Measurements from ENCODE around the gene FOXL1. TPM values are rescaled to one million over a fixed set of nuclear protein-coding genes. Genes with fewer than 3 reads are reported as not detected.
A peak's percentile ranks its signal among the peaks of the same experiment; 100 is the strongest.

FOXL1 gene
- total RNA-seq, 1 experiment from 2014 or later = 7.5 TPM

DNA sequence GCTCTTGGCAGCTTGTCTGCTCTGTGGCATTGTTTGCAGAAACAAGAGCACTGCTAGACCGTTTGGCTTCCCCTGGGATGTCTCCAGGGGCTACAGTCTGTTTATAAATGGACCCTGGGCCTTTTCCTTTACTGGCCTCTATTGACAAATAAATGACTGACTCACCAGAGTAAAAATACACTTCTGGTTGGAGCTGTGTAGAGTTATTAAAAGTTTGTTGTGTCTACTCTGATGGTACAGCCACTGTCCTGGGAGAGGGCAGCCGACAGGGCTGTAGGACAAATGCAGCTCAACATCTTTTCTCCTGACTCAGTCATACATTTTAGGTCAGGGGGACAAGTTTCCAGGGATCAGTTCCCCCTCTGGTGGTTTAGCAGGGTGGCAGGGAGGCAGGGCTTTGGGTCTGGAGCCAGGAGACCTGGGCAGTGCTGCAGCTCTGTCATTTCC lies 30.0 kb downstream of the FOXL1 start:
- H3K4me2 ChIP-seq (ENCODE audit: low read length) = no peak overlapping the region
- H2AFZ ChIP-seq (ENCODE audit: low read depth, low read length, poor library complexity, severe bottlenecking) = no peak overlapping the region
- intact Hi-C loops (cut with micrococcal nuclease) = no loop called here
- ATAC-seq (no peak; the same call in 1 of the 2 replicates), DNase-seq (ENCODE audit: low read depth, low spot score) (no peak)
- no peak overlapping the region for H3K27ac ChIP-seq (ENCODE audit: low read depth, low read length)
- POLR2A ChIA-PET = no interaction called here
- H3K36me3 ChIP-seq (ENCODE audit: control insufficient read depth in 1 of 2, insufficient read depth in 2 of 2, low read length in 2 of 2) = no peaks in the 10 kb centered on the region
- H3K9ac ChIP-seq (ENCODE audit: low read length) = no peak overlapping the region
- CTCF ChIA-PET = no interaction called here
- RAD21 ChIA-PET (ENCODE audit: low non-redundant PET in 1 of 2, low total read pairs in 2 of 2, uncharacterized antibody in 2 of 2, unreplicated experiment in 2 of 2) = no interaction called here
- no TSS peak for BruUV-seq (replicated peaks)
- TF ChIP-seq, protein P1, sequence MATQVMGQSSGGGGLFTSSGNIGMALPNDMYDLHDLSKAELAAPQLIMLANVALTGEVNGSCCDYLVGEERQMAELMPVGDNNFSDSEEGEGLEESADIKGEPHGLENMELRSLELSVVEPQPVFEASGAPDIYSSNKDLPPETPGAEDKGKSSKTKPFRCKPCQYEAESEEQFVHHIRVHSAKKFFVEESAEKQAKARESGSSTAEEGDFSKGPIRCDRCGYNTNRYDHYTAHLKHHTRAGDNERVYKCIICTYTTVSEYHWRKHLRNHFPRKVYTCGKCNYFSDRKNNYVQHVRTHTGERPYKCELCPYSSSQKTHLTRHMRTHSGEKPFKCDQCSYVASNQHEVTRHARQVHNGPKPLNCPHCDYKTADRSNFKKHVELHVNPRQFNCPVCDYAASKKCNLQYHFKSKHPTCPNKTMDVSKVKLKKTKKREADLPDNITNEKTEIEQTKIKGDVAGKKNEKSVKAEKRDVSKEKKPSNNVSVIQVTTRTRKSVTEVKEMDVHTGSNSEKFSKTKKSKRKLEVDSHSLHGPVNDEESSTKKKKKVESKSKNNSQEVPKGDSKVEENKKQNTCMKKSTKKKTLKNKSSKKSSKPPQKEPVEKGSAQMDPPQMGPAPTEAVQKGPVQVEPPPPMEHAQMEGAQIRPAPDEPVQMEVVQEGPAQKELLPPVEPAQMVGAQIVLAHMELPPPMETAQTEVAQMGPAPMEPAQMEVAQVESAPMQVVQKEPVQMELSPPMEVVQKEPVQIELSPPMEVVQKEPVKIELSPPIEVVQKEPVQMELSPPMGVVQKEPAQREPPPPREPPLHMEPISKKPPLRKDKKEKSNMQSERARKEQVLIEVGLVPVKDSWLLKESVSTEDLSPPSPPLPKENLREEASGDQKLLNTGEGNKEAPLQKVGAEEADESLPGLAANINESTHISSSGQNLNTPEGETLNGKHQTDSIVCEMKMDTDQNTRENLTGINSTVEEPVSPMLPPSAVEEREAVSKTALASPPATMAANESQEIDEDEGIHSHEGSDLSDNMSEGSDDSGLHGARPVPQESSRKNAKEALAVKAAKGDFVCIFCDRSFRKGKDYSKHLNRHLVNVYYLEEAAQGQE (IDR thresholded peaks at IDR 0.05; ENCODE audit: low read depth) = no peak
- TF ChIP-seq ZNF274 (IDR thresholded peaks at IDR 0.05; ENCODE audit: low read depth, low read length) (no peak), FOSL1 (IDR thresholded peaks at IDR 0.05; ENCODE audit: low read depth) (no peak)
- TF ChIP-seq, protein P2, sequence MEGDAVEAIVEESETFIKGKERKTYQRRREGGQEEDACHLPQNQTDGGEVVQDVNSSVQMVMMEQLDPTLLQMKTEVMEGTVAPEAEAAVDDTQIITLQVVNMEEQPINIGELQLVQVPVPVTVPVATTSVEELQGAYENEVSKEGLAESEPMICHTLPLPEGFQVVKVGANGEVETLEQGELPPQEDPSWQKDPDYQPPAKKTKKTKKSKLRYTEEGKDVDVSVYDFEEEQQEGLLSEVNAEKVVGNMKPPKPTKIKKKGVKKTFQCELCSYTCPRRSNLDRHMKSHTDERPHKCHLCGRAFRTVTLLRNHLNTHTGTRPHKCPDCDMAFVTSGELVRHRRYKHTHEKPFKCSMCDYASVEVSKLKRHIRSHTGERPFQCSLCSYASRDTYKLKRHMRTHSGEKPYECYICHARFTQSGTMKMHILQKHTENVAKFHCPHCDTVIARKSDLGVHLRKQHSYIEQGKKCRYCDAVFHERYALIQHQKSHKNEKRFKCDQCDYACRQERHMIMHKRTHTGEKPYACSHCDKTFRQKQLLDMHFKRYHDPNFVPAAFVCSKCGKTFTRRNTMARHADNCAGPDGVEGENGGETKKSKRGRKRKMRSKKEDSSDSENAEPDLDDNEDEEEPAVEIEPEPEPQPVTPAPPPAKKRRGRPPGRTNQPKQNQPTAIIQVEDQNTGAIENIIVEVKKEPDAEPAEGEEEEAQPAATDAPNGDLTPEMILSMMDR (IDR thresholded peaks at IDR 0.05 in 2 of 3, conservative IDR thresholded peaks at IDR 0.05 in 1 of 3; ENCODE audit: borderline replicate concordance in 1 of 3, insufficient read depth in 1 of 3, low read depth in 2 of 3, low read length in 2 of 3) = 0 out of 6 replicates have a peak, but pooled peaks of 1 of the 3 experiments have one; percentile 6
- no peak overlapping the region for H3K4me3 ChIP-seq (replicated peaks in 1 of 2; ENCODE audit: low read depth in 1 of 2, low read length in 2 of 2)
- H4K20me1 ChIP-seq (ENCODE audit: insufficient read depth) = no peaks in the 10 kb centered on the region
- no peaks in the 10 kb centered on the region for H3K9me3 ChIP-seq (ENCODE audit: control insufficient read depth in 1 of 2, insufficient read depth in 1 of 2, low read depth in 1 of 2, low read length in 2 of 2)
- no peaks in the 10 kb centered on the region for H3K4me1 ChIP-seq (ENCODE audit: control insufficient read depth in 1 of 2, insufficient read depth in 2 of 2, low read length in 2 of 2)
- H3K9me2 ChIP-seq (ENCODE audit: insufficient read depth) = no peaks in the 10 kb centered on the region
- H3K79me2 ChIP-seq (ENCODE audit: insufficient read depth, low read length) = no peaks in the 10 kb centered on the region
- H3K27me3 ChIP-seq (ENCODE audit: insufficient read depth, low read length) = no peaks in the 10 kb centered on the region; the same call in 1 of the 2 replicates

Measured in HCT116 (cell line).